IMR-90 (cell line): ENCODE data around the gene AIRE. TPM values are rescaled to one million over a fixed set of nuclear protein-coding genes. Genes with fewer than 3 reads are reported as not detected.

ENCODE experiments used
- ATAC-seq: fragments of 200-7000 bp; cut with Tn5 transposase; 2 replicates; pipeline ENCODE4 v1.9.1; 2020; ENCODE audit warnings: low read depth, mild to moderate bottlenecking, moderate library complexity
- BruUV-seq: library from RNA; stranded (reverse); fragments of 400-500 nt; replicated peaks from 2 replicates; lab custom pipeline; 2021; lab: Mats Ljungman, UMichigan
- CTCF ChIA-PET: fragments of 300-600 bp; formaldehyde crosslinking; extraction: SDS; loops from one replicate; lab custom pipeline; 2021; ENCODE audit warnings: antibody characterized with exemption; lab: Yijun Ruan, JAX
- POLR2A ChIA-PET: fragments of 300-600 bp; sonication (Branson Sonifier 250); formaldehyde crosslinking; loops from one replicate; lab custom pipeline; 2022; ENCODE audit warnings: antibody characterized with exemption; ENCODE audit not compliant: unreplicated experiment; lab: Charles Lee
- DNase-seq: peaks from one replicate; pipeline ENCODE4 v3.0.0; 2013
- H2AFZ ChIP-seq: replicated peaks from 2 replicates; pipeline ENCODE3; 2013; ENCODE audit warnings: low read length, mild to moderate bottlenecking; ENCODE audit not compliant: poor library complexity
- H2AK5ac ChIP-seq: 2 replicates; pipeline ENCODE4 v1.6.1; 2013; ENCODE audit warnings: low read depth, low read length, inconsistent platforms
- H2AK9ac ChIP-seq: replicated peaks from 2 replicates; pipeline ENCODE3; 2013; ENCODE audit warnings: mild to moderate bottlenecking, low read depth, low read length, moderate library complexity; ENCODE audit not compliant: poor library complexity
- H2BK120ac ChIP-seq: 2 replicates; pipeline ENCODE4 v1.6.1; 2013; ENCODE audit warnings: low read depth, low read length, inconsistent platforms
- H2BK15ac ChIP-seq: 3 replicates; pipeline ENCODE4 v1.6.1; 2013; ENCODE audit warnings: low read depth, low read length, inconsistent platforms
- H2BK20ac ChIP-seq: 2 replicates; pipeline ENCODE4 v1.6.1; 2013; ENCODE audit warnings: low read depth, mild to moderate bottlenecking, inconsistent platforms, low read length, moderate library complexity
- H2BK5ac ChIP-seq: 2 replicates; pipeline ENCODE4 v1.6.1; 2013; ENCODE audit warnings: mild to moderate bottlenecking, low read depth, low read length, inconsistent platforms; ENCODE audit not compliant: poor library complexity, severe bottlenecking
- H3K14ac ChIP-seq: replicated peaks from 2 replicates; pipeline ENCODE4 v1.6.1; 2013; ENCODE audit warnings: low read depth, low read length, inconsistent platforms
- H3K18ac ChIP-seq: 2 replicates; pipeline ENCODE4 v1.6.1; 2013; ENCODE audit warnings: low read depth, low read length, control low read depth
- H3K23ac ChIP-seq: 2 replicates; pipeline ENCODE4 v1.6.1; 2013; ENCODE audit warnings: low read depth, low read length, inconsistent platforms
- H3K27ac ChIP-seq: 2 replicates; pipeline ENCODE4 v1.5.1; 2013; ENCODE audit warnings: mild to moderate bottlenecking, control low read depth, low read length; ENCODE audit not compliant: insufficient read depth
- H3K27me3 ChIP-seq: 2 replicates; pipeline ENCODE4 v1.6.1; 2013; ENCODE audit warnings: low read length; ENCODE audit not compliant: control insufficient read depth, insufficient read depth
- H3K36me3 ChIP-seq: 2 replicates; pipeline ENCODE4 v1.6.1; 2013; ENCODE audit warnings: low read length, mixed read lengths; ENCODE audit not compliant: control insufficient read depth, insufficient read depth
- H3K4ac ChIP-seq: 2 replicates; pipeline ENCODE4 v1.6.1; 2013; ENCODE audit warnings: low read depth, low read length, inconsistent platforms
- H3K4me1 ChIP-seq: 2 replicates; pipeline ENCODE4 v1.6.1; 2013; ENCODE audit warnings: low read length, mixed read lengths; ENCODE audit not compliant: control insufficient read depth, insufficient read depth
- H3K4me2 ChIP-seq: 2 replicates; pipeline ENCODE4 v1.6.1; 2013; ENCODE audit warnings: low read depth, mild to moderate bottlenecking, control low read depth, low read length, moderate library complexity
- H3K4me3 ChIP-seq: 2 replicates; pipeline ENCODE4 v1.5.1; 2013; ENCODE audit warnings: low read depth, mild to moderate bottlenecking, control low read depth, low read length, moderate library complexity; ENCODE audit not compliant: insufficient read depth
- H3K56ac ChIP-seq: 2 replicates; pipeline ENCODE4 v1.6.1; 2013; ENCODE audit warnings: low read length, inconsistent platforms; ENCODE audit not compliant: insufficient read depth; ENCODE audit errors: extremely low read depth
- H3K79me1 ChIP-seq, 2 experiments: 2 replicates each; pipeline ENCODE4 v1.6.1; 2013; ENCODE audit warnings: low read length in 2 of 2, inconsistent platforms in 1 of 2, low read depth in 1 of 2
- H3K9ac ChIP-seq: 2 replicates; pipeline ENCODE4 v1.6.1; 2013; ENCODE audit warnings: low read depth, low read length, control low read depth
- H3K9me1 ChIP-seq: 2 replicates; pipeline ENCODE4 v1.6.1; 2013; ENCODE audit warnings: low read length, inconsistent platforms; ENCODE audit not compliant: insufficient read depth
- H3K9me3 ChIP-seq: 2 replicates; pipeline ENCODE4 v1.6.1; 2013; ENCODE audit warnings: low read length; ENCODE audit not compliant: control insufficient read depth, insufficient read depth
- H4K20me1 ChIP-seq: 2 replicates; pipeline ENCODE4 v1.6.1; 2013; ENCODE audit warnings: low read length, inconsistent platforms; ENCODE audit not compliant: insufficient read depth
- H4K5ac ChIP-seq: 2 replicates; pipeline ENCODE4 v1.6.1; 2013; ENCODE audit warnings: mild to moderate bottlenecking, low read depth, low read length, control low read depth
- H4K8ac ChIP-seq, 2 experiments: 2 replicates each; pipeline ENCODE4 v1.6.1; 2013; ENCODE audit warnings: low read depth in 2 of 2, low read length in 2 of 2, control low read depth in 1 of 2, inconsistent platforms in 1 of 2
- H4K91ac ChIP-seq: 2 replicates; pipeline ENCODE4 v1.6.1; 2013; ENCODE audit warnings: low read depth, low read length, inconsistent platforms; ENCODE audit not compliant: insufficient read depth
- MXI1 ChIP-seq: IDR thresholded peaks from 2 replicates; pipeline ENCODE4 v1.6.1; 2012; ENCODE audit warnings: low read depth, mild to moderate bottlenecking, low read length, moderate library complexity, borderline replicate concordance
- WGBS, 2 experiments: methylation state at CpG; one replicate each; pipeline versions ENCODE4 v1.1.5 to v1.1.7; 2013; ENCODE audit warnings: missing lambda C conversion rate in 2 of 2; ENCODE audit not compliant: insufficient read length in 1 of 2; ENCODE audit errors: extremely low coverage in 2 of 2; 5-methylcytosine and 5-hydroxymethylcytosine counted together
- dilution Hi-C: fragments of 300-500 bp; cut with HindIII; formaldehyde crosslinking; loops from one replicate; pipeline ENCODE4 v1.14.3; 2018; ENCODE audit warnings: low sequenced_read_pairs; ENCODE audit not compliant: unreplicated experiment
- in situ Hi-C: fragments of 300-500 bp; cut with MboI; formaldehyde crosslinking; loops from 3 replicates; pipeline ENCODE4 v1.14.3; 2019; ENCODE audit warnings: low sequenced_read_pairs, inconsistent platforms, mixed read lengths
- intact Hi-C: fragments of 100-400 bp; cut with micrococcal nuclease; formaldehyde crosslinking; loops from 2 replicates; pipeline ENCODE4 v1.10.0; 2022
- polyA plus RNA-seq, 3 experiments: library from polyadenylated mRNA; depleted of rRNA; stranded (reverse); fragments of >200 nt; gene quantifications; 2 replicates each; pipeline ENCODE4 v1.2.3, GENCODE V29; 2012; ENCODE audit warnings: low replicate concordance in 1 of 3
- total RNA-seq: library from RNA; depleted of rRNA; stranded (reverse); fragments of >200 nt; gene quantifications from 2 replicates; pipeline ENCODE4 v1.2.3, GENCODE V29; 2012

Gene AIRE
- total and polyA plus RNA-seq, 2 of the 4 experiments (the other 2 are of a cell fraction) = 0.05 TPM; not detected in 1

GRCh38 chr21:44292812-44293195, 7.1 kb downstream of the AIRE start:
- H3K36me3 ChIP-seq = no peaks in the 10 kb centered on the region
- H4K5ac ChIP-seq = no peak overlapping the region
- POLR2A ChIA-PET = no interaction called here
- no peak for ATAC-seq
- no peak overlapping the region for H2BK5ac ChIP-seq
- CTCF ChIA-PET = no interaction called here
- no peaks in the 10 kb centered on the region; the same call in 1 of the 2 replicates for H4K20me1 ChIP-seq
- H2BK120ac ChIP-seq = no peak overlapping the region
- no peak overlapping the region for H2AK5ac ChIP-seq
- H3K4ac ChIP-seq = no peak overlapping the region
- H3K14ac ChIP-seq = no peak overlapping the region
- intact Hi-C loops (no loop called here), in situ Hi-C loops (no loop called here), dilution Hi-C loops (no loop called here)
- WGBS, 2 experiments = 100% methylated on average over 1 of the region's 15 CpGs; no CpG with 5 or more reads in 1 of the 2 experiments
- H3K4me2 ChIP-seq = no peak overlapping the region
- no peak overlapping the region for H4K91ac ChIP-seq
- H3K4me1 ChIP-seq = 0 out of 2 replicates have a peak, but pooled peaks cover 3% of the 10 kb centered on the region
- no peak for DNase-seq
- no peak overlapping the region for H3K27ac ChIP-seq
- no peak overlapping the region for H2AFZ ChIP-seq
- H4K8ac ChIP-seq = no peak overlapping the region
- H2AK9ac ChIP-seq = no peak overlapping the region
- H3K9ac ChIP-seq = no peak overlapping the region
- no peak overlapping the region for H3K18ac ChIP-seq
- peaks cover 12% of the 10 kb centered on the region; the same call in 1 of the 2 replicates for H3K27me3 ChIP-seq
- H3K23ac ChIP-seq = no peak overlapping the region
- no TSS peak for BruUV-seq
- H3K4me3 ChIP-seq = no peak overlapping the region
- H3K9me1 ChIP-seq = no peaks in the 10 kb centered on the region
- H2BK20ac ChIP-seq = no peak overlapping the region
- H3K56ac ChIP-seq = no peak overlapping the region
- H3K79me1 ChIP-seq = no peaks in the 10 kb centered on the region
- H2BK15ac ChIP-seq = no peak overlapping the region
- no peaks in the 10 kb centered on the region for H3K9me3 ChIP-seq
- TF ChIP-seq MXI1 = no peak
